HG03135 (cell line): ENCODE data around the gene RNASE9.
"Not testable (repeated sequence)": the region's sequence is repeated elsewhere in the genome, so short reads cannot be mapped to it uniquely, and the experiment has no call there.

Experiments
- ATAC-seq: cut with Tn5 transposase; IDR thresholded peaks from one replicate; pipeline ENCODE4 v1.9.1; 2021; ENCODE audit warnings: mild to moderate bottlenecking, moderate library complexity; ENCODE audit not compliant: unreplicated experiment

RNASE9 gene

GRCh38 chr14:20560961-20561360 is at the start of gene RNASE9:
Gene RNASE9, minus strand, starts transcription at chr14:20561047.
- no peak for ATAC-seq

- ATAC-seq: no peak
These were observed 49.3 kb upstream of the RNASE9 start for GRCh38 chr14:20610002-20610765.

GRCh38 chr14:20609215-20610001 is 48.6 kb upstream of the RNASE9 start:
- ATAC-seq: peak; percentile 27

- ATAC-seq: no peak
These were observed 47.7 kb upstream of the RNASE9 start for GRCh38 chr14:20608383-20609110.

- ATAC-seq: no peak
These were observed 46.8 kb upstream of the RNASE9 start for GRCh38 chr14:20607617-20608016.

- ATAC-seq: no peak
These were observed 46.0 kb upstream of the RNASE9 start for GRCh38 chr14:20606902-20607242.

GRCh38 chr14:20606190-20606901 is 45.5 kb upstream of the RNASE9 start:
- ATAC-seq: no peak

GRCh38 chr14:20603813-20604690 is 43.2 kb upstream of the RNASE9 start:
- ATAC-seq: no peak

- no peak for ATAC-seq
These were observed 41.7 kb upstream of the RNASE9 start for GRCh38 chr14:20602583-20602982.

GRCh38 chr14:20601522-20601921 is 40.7 kb upstream of the RNASE9 start:
- no peak for ATAC-seq

- ATAC-seq: no peak
These were observed 36.3 kb upstream of the RNASE9 start for GRCh38 chr14:20597108-20597507.

GRCh38 chr14:20595726-20596125 is 34.9 kb upstream of the RNASE9 start:
- not testable (repeated sequence) for ATAC-seq

GRCh38 chr14:20592574-20592973 is 31.7 kb upstream of the RNASE9 start:
- ATAC-seq: no peak

- no peak for ATAC-seq
These were observed 30.4 kb upstream of the RNASE9 start, which contains the start of gene RNASE12 for GRCh38 chr14:20591235-20591634. Gene RNASE12, minus strand, starts transcription at chr14:20591376. Its CDS starts 653 bp downstream, at chr14:20590723.

- ATAC-seq: no peak
These were observed 26.8 kb upstream of the RNASE9 start, which contains the start of gene RNASE11 for GRCh38 chr14:20587489-20588154. Gene RNASE11, minus strand, starts transcription at chr14:20588001.

- no peak for ATAC-seq
These were observed 23.1 kb upstream of the RNASE9 start for GRCh38 chr14:20583908-20584307.

- ATAC-seq: no peak
These were observed 22.3 kb upstream of the RNASE9 start for GRCh38 chr14:20583142-20583541.

GRCh38 chr14:20580242-20580641 is 19.4 kb upstream of the RNASE9 start:
- no peak for ATAC-seq

GRCh38 chr14:20578784-20579502 is 18.1 kb upstream of the RNASE9 start:
- ATAC-seq: no peak
